Measurements from ENCODE around the gene ANGEL2.
"Not testable (repeated sequence)": the region's sequence is repeated elsewhere in the genome, so short reads cannot be mapped to it uniquely, and the experiment has no call there.

Gene ANGEL2

DNA sequence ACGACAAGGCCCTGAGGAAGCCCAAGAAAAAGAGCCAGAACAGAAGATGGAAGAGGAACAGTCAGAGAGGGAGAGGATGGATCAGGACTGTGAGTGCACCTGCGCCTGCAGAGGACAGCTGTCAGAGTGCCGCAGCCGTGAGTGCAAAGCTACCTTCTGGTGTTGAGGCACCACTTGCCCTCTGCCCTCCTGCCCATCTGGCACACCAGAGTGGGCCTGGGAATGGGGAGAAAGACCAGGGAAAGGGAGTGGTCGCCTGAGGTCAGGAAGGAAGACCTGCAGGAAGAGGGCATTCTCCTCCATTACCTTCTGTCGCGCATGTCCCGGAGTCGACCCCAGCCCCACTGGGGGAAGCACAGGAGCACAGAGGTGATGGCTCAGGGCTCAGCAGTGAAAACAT lies 39.1 kb downstream of the ANGEL2 start:
- DNase-seq (ENCODE audit: insufficient read length, low spot score) (no peak), FAIRE-seq (no peak)

- DNase-seq (ENCODE audit: insufficient read length, low spot score) = no peak
- FAIRE-seq = no peak
These were observed 40.4 kb downstream of the ANGEL2 start for GRCh38 chr1:212975111-212975918.

DNA sequence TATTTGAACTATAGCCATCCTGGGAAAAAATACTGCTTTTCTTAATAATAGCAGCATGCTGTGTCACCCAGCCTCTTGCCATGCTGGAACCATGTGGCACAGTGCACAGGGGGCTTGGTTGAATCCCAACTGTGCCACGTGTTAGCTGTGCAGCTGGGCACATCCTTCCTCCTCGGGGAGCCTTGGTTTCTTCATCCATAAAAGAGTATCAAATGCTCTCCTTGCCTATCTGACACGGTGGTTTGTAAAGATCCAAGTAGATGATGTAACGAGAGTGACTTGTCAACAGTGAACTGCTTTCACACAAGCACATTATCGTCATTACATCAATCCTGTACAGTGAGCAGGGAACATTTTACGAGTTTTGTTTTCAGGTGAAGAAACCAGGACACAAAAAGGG lies 41.0 kb downstream of the ANGEL2 start:
- FAIRE-seq = no peak
- DNase-seq (ENCODE audit: insufficient read length, low spot score) = no peak

GRCh38 chr1:212973899-212974298 lies 41.8 kb downstream of the ANGEL2 start:
- FAIRE-seq (no peak), DNase-seq (ENCODE audit: insufficient read length, low spot score) (no peak)

- FAIRE-seq (no peak), DNase-seq (ENCODE audit: insufficient read length, low spot score) (no peak)
These were observed 42.2 kb downstream of the ANGEL2 start for GRCh38 chr1:212973426-212973825.

DNA sequence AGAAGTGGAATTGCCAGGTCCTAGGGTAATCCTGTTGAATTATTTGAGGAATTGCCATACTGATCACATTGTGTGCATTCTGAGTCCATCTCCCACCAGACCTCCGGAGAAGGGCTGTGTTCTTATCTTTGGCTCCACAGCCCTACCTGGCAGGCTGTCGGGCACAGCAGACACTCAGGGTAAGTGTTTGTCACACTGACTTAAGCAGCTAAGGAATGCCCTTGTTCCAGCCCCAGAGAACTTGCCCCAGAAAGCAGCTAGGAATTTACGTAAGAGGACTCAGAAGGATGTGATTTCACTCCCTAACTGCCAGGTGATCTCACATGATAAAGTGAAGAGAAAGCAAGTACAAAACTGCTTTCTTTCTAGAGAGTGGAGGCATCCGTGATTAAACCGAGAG lies 44.4 kb downstream of the ANGEL2 start:
- FAIRE-seq = no peak

DNA sequence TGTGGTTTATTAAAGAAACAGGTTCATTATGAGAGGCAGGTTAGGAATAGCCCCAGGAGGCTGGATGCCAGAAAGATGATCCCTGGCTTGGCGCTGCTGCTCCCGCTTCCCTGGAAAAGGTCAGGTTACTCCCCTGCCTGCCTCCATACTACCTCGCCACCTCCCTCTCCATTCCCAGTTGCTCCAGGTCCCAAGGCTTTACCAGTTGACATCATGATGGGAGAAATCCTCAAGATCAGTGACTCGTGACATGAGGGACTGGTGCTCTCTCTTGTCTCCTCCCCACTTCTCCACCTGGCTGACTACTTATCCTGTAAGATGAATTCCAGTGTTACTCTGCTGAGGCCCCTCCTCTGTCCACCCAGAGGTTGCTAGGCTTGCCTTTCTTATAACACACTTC lies 45.6 kb downstream of the ANGEL2 start:
- FAIRE-seq (no peak), DNase-seq (ENCODE audit: insufficient read length, low spot score) (no peak)

More for the DNA sequence above, 44.4 kb downstream of the ANGEL2 start:
- DNase-seq (ENCODE audit: insufficient read length, low spot score) = no peak

DNA sequence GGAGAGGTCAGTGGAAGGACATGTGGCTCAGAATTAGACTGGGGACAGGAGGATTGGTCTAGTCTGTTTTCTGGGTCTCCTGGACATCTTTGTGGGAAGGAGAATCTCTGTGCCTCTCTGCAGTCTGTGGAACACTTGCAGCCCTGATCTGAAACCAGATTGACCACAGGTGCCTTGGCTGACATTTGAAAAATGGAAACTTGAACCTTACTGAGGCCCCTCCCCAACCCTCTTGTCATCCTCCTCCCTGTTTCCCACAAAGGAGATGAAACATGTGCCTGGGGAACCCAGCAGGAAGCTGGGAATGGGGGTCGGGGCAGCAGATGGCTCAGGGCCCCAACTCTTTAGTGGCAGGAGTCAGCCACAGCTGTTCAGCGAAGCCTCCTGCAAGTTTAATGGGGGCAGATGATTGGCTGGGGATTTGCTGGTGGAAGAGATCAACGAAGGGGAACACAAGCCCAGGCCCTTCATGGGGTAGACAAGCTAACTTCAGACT lies 47.3 kb downstream of the ANGEL2 start:
- FAIRE-seq = peak; percentile 84
- DNase-seq (ENCODE audit: insufficient read length, low spot score) = no peak

DNA sequence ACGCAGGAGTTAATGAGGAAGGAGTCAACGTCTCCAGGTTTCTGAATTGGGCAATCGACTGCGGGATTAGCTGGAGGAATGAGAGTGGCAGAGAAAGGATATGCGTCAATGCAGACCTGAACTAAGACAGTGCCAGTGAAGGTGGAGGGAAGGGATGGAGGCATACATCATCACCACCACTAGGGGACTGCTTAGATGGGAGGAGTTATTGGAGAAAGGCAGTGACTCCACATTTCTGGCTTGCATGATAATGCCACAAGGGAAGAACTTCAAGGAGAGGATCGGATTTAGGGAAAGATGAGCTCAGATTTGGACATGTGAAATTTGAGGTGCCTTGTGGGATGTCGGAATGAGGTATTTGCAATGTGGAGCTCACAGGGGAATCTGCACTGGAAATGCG lies 47.9 kb downstream of the ANGEL2 start:
- FAIRE-seq = no peak
- DNase-seq (ENCODE audit: insufficient read length, low spot score) = no peak

GRCh38 chr1:212966616-212967015 lies 49.1 kb downstream of the ANGEL2 start:
- no peak for DNase-seq (ENCODE audit: insufficient read length, low spot score)
- FAIRE-seq = no peak

DNA sequence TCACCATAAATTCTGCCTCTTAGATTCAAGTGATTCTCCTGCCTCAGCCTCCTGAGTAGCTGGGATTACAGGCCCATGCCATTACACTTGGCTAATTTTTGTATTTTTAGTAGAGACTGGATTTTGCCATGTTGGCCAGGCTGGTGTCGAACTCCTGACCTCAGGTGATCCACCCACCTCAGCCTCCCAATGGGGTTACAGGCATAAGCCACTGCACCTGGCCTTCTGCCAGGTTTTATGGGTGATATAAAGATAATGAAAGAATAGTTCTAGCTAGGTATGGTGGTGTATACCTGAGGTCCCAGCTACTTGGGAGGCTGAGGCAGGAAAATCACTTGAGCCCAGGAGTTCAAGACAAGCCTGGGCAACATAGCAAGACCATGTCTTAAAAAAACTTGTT lies 50.7 kb downstream of the ANGEL2 start:
- not testable (repeated sequence) for FAIRE-seq; DNase-seq (ENCODE audit: insufficient read length, low spot score)

- FAIRE-seq (no peak), DNase-seq (ENCODE audit: insufficient read length, low spot score) (no peak)
These were observed 51.6 kb downstream of the ANGEL2 start for GRCh38 chr1:212964102-212964501.

DNA sequence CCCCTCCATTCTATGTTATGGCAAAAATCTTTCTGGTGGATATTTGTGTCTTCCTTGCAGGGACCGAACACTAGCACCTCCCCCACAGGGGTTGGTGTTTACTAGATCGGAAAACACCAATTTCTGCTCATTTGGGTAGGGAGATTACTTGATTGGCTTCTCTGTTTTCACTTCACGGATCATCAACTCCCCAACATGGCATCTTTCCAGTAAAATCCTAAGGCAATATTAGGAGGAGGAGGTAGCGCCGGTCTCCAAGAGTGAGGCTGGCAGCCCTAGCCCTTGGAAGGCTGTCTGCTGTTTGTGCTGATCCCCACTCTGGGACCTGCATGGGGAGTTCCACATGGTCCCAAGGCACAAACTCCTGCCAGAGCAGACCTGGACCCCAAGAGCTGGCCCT lies 53.2 kb downstream of the ANGEL2 start:
- peak; percentile 44 for FAIRE-seq
- DNase-seq (ENCODE audit: insufficient read length, low spot score) = no peak

DNA sequence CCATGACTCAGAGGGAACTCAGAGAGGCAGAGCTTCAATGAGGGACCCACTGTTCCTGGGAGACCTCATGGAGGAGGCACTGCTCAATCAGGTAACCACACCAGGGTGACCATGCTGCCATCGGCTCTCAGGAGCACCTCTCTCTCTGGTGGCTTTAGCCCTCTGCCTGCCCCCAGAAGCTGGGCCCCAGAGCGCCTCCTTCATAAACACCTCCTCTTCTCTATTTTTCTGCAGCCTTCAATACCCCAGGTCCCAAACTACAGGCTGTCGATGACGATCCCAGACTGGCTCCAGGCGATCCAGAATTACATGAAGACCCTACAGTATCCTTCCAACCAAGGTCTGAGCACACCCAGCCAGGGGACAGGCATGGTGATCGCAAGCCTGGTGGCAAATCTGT lies 54.7 kb downstream of the ANGEL2 start:
- FAIRE-seq = no peak
- DNase-seq (ENCODE audit: insufficient read length, low spot score) = no peak

DNA sequence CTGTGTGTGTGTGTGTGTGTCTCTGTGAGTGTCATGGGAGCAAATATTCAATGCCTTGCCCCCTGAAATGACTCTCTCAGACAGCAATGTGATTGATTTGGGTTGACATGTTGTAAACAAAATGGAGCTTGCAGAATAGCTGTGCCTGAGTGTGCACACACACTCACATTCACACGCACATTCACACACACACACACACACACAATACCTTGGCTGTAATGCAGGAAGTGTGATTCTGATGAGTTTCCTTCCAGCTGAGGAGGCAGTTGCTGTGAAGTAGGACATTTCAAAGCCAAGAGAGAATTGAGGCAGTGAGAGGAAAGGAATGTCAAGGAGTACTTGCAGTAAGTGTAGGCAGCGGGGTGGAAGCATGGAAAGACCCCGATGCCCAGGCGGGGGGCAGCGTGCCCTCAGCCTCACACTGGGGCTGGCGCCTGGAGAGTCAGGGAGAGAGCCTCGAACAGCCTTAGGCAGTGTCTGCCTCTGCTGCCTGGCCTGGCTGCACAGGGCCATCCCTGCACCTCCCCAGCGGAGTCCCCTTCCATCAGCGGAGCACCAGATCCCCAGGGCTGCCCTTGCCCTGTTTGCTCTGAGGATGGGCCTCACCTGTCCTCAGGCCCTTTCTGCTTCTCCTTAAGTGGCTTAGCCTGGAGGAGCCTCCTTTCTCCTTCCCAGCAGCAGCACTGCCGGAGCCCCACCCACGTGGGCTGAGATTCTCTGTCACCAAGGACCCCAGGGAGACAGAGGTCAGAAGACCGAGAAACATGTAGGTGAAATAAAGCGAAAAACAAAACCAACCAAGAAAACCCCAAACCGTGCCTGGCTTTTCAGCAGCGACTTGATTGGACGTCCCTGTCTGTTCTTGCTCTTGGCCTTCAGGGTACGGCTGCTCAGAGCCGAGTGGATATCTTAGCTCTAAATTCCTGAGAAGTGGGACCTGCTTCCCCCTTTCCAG lies 56.1 kb downstream of the ANGEL2 start:
- FAIRE-seq (peak; percentile 84), DNase-seq (ENCODE audit: insufficient read length, low spot score) (peak; percentile 56)

DNA sequence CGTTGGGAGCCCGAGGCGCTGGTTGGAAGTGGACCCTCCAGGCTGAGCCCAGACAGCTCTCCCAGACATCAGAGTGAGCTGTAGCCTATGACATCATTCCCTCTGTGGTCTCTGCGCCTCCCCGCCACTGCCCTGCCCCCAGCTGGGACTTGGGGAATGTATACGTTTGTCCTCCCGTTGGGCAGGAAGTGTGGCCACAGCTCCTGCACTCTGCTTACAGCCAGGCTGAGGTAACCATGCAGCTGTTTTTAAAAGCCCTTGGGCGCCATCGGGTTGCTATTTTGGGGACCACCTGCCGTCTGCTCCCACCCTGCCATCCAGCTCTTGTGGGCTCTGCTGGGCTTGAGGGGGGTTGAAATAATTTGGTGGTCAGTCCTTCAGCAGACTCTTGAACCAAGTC lies 57.5 kb downstream of the ANGEL2 start:
- FAIRE-seq (no peak), DNase-seq (ENCODE audit: insufficient read length, low spot score) (no peak)

- DNase-seq (ENCODE audit: insufficient read length, low spot score) = no peak
- FAIRE-seq = no peak
These were observed 58.1 kb downstream of the ANGEL2 start for GRCh38 chr1:212957546-212957945.

DNA sequence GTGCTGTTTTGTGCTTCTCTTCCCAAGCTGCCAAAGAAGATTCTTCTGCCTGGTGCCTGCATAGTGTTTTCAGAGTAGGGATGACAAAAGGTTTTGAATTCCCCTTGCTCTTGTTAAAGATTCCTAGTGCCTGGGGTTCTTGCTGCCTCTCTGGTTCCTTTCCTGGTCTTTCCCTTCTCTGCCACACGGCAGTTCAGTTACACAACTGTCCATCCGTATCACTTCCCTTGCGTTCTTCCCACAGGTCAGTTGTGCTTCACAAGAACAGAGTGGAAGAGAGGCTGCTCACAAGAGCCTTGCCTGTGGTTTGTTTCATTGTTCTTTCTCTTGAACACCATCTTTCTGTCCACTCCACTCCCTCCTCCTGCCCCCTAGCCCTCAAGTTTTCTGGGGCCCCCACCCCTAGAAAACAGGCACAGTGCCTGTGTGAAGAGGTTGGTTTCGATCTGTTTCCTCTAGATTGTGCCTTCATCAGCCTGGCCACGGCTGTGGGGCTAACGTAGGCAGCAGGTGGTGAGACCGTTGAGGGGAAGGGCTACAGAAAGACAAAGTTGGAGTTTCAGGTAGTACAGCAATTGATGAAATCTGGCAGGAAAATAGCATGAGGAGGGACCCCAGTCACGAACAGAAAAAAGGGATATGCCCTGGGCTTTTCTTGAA lies 59.6 kb downstream of the ANGEL2 start:
- DNase-seq (ENCODE audit: insufficient read length, low spot score) (no peak), FAIRE-seq (peak; percentile 64)

GRCh38 chr1:212955098-212955497 lies 60.6 kb downstream of the ANGEL2 start:
- FAIRE-seq (peak; percentile 28), DNase-seq (ENCODE audit: insufficient read length, low spot score) (no peak)

GRCh38 chr1:212954514-212954913 lies 61.2 kb downstream of the ANGEL2 start:
- DNase-seq (ENCODE audit: insufficient read length, low spot score) (no peak), FAIRE-seq (no peak)

DNA sequence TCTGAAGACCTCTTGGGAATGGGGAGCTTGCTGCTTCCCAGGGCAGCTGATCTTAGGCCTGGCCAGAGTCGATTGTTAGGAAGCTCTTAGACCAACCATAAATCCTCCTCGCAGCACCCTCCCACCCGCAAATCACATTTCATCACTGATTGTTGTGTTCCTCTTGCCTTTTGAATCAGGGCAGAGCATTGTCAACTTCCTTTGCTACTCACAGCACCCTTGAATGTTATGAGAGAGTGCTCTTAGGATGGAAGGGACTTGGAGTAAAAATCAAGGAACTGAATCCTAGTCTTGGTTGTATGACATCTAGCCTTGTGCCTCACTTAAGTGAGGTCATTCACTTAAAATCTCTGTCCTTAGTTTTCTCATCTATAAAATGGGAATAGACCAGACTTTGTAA lies 62.3 kb downstream of the ANGEL2 start:
- DNase-seq (ENCODE audit: insufficient read length, low spot score) (no peak), FAIRE-seq (peak; percentile 14)
